CD4-positive, alpha-beta T cell treated with Interleukin-4 for 1 hour (primary cell): ENCODE measurements around the gene ARSG.

Experiments used
- DNase-seq, 2 donors: peaks; one replicate each; pipeline ENCODE4 v3.0.0-alpha.2; 2020 to 2022

ARSG gene

GRCh38 chr17:68456339-68457167, 165.3 kb downstream of the ARSG start:
- no peak for DNase-seq

- no peak for DNase-seq
Measured at GRCh38 chr17:68457168-68457538, 165.9 kb downstream of the ARSG start, which contains the start of gene WIPI1. TSS of gene WIPI1 (minus strand) at chr17:68457496. CDS start at chr17:68457421, 75 bp downstream.

- DNase-seq, result peak; percentile 98
Measured at GRCh38 chr17:68457539-68458259, 166.4 kb downstream of the ARSG start.

GRCh38 chr17:68458260-68459036, 167.2 kb downstream of the ARSG start:
- no peak for DNase-seq

GRCh38 chr17:68459037-68459639, 167.8 kb downstream of the ARSG start:
- peak in 1 of 2 donors; percentile 13 for DNase-seq

GRCh38 chr17:68460146-68460545, 168.9 kb downstream of the ARSG start:
- peak in 1 of 2 donors; percentile 18 for DNase-seq

GRCh38 chr17:68460715-68461114, 169.4 kb downstream of the ARSG start:
- peak; percentile 46 to 79 for DNase-seq

GRCh38 chr17:68461122-68461539, 169.8 kb downstream of the ARSG start:
- peak in 1 of 2 donors; percentile 29 for DNase-seq

GRCh38 chr17:68461589-68461988, 170.3 kb downstream of the ARSG start:
- DNase-seq, result peak; percentile 15 to 25

- peak; percentile 81 to 88 for DNase-seq
Measured at GRCh38 chr17:68462381-68463210, 171.3 kb downstream of the ARSG start.

GRCh38 chr17:68463211-68464019, 172.1 kb downstream of the ARSG start:
- no peak for DNase-seq

GRCh38 chr17:68468334-68468733, 177.0 kb downstream of the ARSG start:
- no peak for DNase-seq

- no peak for DNase-seq
Measured at GRCh38 chr17:68468788-68469187, 177.5 kb downstream of the ARSG start.
